ENCODE data around the gene MFAP4.

Gene MFAP4

DNA sequence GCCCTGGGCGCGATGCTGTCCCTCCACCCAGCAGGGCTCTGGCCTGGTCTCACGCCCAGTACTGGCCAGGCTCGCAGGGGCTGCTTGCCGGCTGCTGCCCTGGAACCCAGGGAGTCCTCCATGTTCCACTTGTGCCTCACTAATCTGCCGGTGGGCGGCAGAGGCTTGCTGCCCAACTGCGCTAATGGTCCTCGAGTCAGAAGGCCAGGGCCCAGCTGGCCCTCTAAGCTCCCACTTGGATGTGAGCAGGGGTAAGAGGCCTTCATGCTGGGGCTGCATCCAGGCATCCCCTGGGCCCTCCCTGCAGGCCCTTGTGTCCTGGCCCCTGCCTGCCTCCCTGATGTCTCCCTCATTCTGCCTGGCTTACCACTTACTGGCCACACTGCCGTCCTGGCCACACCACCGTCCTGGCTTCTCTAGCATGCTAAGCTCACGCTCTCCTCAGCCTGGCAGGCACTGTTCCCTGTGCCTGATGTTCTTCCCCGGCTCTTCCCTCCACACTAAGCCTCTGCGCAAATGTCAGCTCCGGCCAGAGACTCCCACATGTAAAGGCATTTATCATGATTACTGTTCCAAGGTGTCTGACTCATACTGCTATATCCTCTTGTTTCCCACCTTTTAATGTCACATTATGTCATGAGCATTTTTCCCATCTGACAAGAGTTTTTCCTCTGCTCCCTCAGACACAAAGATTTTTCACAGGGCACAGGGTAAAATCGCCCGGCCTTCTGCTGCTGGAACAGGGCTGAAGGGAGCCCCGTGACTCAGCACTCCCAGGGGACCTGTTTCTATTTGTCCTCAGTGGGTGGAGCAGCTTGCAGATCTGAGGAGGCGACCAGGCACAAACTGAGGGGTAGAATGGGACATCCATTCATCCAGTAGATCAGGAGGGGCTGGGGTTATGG, 40.4 kb downstream of the MFAP4 start:
- Mint-ChIP-seq H3K27ac (no peak overlapping the region), H3K36me3 (ENCODE audit: low read depth) (no peaks in the 10 kb centered on the region), H3K9me3 (no peaks in the 10 kb centered on the region), H3K4me3 (no peak overlapping the region), H3K4me1 (peaks cover 4% of the 10 kb centered on the region), H3K27me3 (peaks cover 8% of the 10 kb centered on the region)
- ATAC-seq (no peak), DNase-seq (no peak)

DNA sequence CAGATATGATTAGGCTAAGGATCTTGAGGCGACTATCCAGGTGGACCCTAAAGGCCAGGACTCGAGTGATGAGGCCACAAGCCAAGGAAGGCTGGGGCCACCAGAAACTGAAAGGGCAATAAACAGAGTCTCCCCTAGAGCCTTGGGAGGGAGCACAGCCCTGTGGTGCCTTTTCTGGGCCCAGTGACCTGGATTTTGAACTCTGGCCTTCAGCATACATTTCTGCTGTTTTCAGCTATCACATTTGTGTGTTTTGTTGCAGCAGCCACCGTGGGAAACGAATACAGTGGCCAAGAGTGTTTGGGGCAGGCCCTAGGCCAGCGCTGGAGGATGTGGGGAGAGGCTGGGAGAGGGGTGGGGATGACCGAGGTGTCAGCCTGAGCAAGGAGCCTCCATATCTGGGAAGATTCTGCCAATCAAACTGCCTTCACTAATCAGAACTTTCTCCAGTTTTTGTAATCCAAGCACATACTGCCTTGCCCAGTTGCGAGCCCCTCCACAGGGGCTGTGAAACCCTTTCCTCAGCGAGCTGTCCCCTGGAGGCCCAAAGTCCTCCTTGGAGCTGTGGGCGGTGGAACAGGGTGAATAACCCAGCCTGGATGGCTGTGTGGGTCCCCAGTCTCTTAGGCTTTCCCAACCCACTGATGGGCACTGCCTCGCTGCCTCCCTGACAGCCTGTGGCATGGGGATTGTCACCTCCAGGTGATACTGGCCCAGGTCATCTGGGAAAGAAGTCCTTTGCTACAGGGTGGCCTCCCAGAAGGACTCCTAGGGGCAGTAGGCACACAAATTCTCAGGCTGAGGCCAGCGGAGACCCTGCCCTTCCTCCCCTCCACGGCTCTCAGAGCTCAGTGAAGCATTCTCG, 41.3 kb downstream of the MFAP4 start:
- Mint-ChIP-seq H3K27me3 (peaks cover 12% of the 10 kb centered on the region), H3K4me3 (no peak overlapping the region)

DNA sequence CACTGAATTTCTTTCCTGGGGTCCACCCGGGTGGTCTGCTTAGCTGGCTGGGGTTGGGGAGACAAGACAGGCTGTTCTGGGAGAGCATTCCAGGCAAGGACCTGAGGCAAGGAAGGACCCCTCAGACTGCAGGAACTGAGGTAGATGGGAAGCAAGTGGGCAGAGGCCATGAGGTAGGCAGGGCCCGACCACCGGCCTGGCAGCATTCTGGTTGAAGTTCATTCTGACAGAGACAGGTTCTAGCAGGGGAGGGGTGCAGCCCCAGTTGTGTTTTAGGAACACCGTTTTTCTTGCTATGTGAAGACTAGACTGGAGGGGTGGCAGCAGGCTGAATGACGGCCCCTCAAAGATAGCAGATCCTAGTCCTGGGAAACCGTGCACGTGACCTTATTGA, 41.9 kb downstream of the MFAP4 start:
- ATAC-seq = no peak
- Mint-ChIP-seq H3K4me1 (peaks cover 9% of the 10 kb centered on the region), H3K36me3 (ENCODE audit: low read depth) (no peaks in the 10 kb centered on the region), H3K27me3 (peaks cover 13% of the 10 kb centered on the region), H3K9me3 (no peaks in the 10 kb centered on the region), H3K4me3 (no peak overlapping the region), H3K27ac (no peak overlapping the region)
- no peak for DNase-seq

More for the DNA sequence above, 41.3 kb downstream of the MFAP4 start:
- Mint-ChIP-seq H3K27ac (no peak overlapping the region), H3K4me1 (peaks cover 9% of the 10 kb centered on the region), H3K9me3 (no peaks in the 10 kb centered on the region), H3K36me3 (ENCODE audit: low read depth) (no peaks in the 10 kb centered on the region)
- no peak for ATAC-seq
- DNase-seq = no peak

DNA sequence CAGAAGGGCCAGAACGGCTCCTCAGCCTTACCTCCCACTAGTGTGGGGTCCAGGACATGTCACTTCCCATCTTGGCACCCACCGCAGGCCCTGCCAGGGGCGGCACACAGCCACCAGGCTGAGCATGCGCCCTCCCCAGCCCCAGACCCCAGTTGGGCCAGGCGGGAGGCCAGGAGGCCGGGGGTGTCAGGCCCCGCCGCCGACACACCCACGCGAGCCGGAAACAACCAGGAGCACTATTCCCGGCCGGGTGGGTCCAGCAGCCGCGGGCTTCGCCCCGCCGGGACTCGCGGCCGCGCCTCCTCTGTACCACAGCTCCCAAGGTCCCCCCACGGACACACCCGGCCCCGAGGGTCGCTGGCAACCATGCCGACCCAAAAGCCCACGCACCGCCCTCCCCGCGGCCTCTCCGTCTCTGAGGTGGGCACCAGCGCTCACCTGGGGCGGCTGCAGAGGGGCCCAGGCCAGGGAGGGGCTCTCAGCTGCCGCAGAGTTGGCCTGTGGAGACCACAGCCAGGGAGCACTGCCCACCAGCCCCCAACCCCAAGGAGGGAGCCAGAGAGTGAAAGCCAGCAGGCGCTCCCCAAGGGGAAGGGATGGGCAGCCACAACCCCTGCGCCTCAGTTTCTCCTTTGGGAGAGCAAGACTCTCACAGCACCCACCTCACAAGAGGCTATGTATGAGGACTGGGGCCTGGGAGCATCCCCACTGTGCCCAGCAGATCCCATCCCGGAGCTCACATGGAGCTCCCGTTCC, 42.5 kb downstream of the MFAP4 start:
- Mint-ChIP-seq H3K27me3 (peaks cover 15% of the 10 kb centered on the region), H3K4me1 (peaks cover 9% of the 10 kb centered on the region), H3K9me3 (no peaks in the 10 kb centered on the region), H3K4me3 (no peak overlapping the region), H3K36me3 (ENCODE audit: low read depth) (no peaks in the 10 kb centered on the region), H3K27ac (no peak overlapping the region)
- ATAC-seq (no peak), DNase-seq (no peak)

DNA sequence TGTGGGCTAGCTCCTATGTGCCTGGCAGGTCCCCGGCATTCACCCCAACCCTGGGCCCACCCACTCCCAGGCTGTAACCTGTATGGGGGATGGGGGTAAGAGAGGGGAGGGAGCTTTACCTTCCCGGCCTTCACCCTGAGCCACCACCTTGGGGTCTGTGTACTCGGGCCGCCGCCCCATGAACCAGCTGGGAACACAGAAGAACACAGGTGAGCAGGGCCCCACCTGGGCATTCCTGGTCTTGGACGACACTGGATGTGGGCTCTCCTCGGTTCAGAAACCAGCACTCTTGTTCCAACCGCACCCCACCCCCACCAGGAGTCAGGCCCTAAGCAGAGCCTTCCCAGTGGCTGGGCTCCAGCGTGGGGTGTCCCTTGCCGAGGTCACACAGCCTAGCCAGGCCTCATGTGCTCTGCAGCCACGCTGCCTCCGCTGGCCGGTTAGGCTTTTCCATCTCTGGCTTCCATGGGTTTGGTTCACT, 43.3 kb downstream of the MFAP4 start:
- peaks cover 9% of the 10 kb centered on the region for H3K4me1 Mint-ChIP-seq
- DNase-seq = no peak
- H3K27me3 Mint-ChIP-seq = peaks cover 15% of the 10 kb centered on the region
- H3K27ac Mint-ChIP-seq = no peak overlapping the region
- no peaks in the 10 kb centered on the region for H3K9me3 Mint-ChIP-seq
- no peaks in the 10 kb centered on the region for H3K36me3 Mint-ChIP-seq (ENCODE audit: low read depth)
- no peak overlapping the region for H3K4me3 Mint-ChIP-seq
- no peak for ATAC-seq

DNA sequence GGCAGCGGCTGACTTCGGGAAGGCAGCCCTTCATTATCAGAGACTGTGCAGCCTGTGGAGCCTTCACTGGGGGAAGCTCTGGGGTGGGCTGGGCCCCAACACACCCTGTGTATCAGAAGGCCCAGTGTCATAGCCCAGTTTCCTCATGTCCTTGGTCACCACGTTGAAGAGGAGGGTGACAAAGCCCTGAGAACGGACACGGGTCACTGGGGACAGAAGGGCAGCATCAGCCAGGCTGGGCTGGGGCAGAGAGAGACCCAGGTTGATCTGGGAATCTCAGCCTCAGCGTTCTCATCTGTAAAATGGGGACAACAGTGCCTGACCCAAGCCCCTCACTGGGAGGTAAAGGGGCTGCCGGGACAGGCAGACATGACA, 43.7 kb downstream of the MFAP4 start:
- peaks cover 15% of the 10 kb centered on the region for H3K27me3 Mint-ChIP-seq
- DNase-seq (no peak), ATAC-seq (no peak)

DNA sequence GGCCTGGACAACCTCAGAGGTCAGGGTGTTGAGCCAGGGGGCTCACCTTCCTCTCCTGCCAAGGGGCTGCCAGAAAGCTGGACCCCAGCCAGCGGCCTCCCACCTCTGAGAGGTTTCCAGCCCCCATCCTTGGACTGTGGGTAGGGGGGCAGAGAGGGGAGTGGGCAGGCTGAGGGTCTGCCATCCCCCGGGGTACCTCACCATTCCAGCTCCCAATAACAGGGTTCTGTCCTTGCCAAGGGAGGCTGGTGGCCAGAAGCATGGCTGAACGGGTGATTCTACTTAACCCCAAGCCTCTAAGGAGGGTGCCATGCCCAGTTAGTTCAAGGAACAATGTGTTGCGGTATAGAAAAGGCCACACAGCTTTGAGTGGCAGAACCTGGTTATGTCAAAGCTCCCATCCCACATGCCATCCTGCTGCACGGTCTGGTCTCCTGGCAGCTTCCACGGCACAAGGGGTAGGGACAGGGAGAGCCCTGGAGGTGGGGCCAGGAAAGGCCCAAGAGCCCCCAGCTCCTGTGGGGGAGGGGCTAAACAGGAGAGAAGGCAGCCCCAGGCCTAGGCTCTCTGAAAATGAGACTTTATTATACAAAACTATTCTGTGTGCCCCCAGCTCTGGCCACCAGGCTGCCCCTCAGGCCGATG, 44.3 kb downstream of the MFAP4 start:
- no peaks in the 10 kb centered on the region for H3K9me3 Mint-ChIP-seq
- H3K4me3 Mint-ChIP-seq = no peak overlapping the region
- ATAC-seq (no peak), DNase-seq (no peak)
- H3K36me3 Mint-ChIP-seq (ENCODE audit: low read depth) = no peaks in the 10 kb centered on the region
- peaks cover 9% of the 10 kb centered on the region for H3K4me1 Mint-ChIP-seq
- peaks cover 15% of the 10 kb centered on the region for H3K27me3 Mint-ChIP-seq
- no peak overlapping the region for H3K27ac Mint-ChIP-seq

More for the DNA sequence above, 43.7 kb downstream of the MFAP4 start:
- H3K4me3 Mint-ChIP-seq = no peak overlapping the region
- no peaks in the 10 kb centered on the region for H3K9me3 Mint-ChIP-seq
- H3K36me3 Mint-ChIP-seq (ENCODE audit: low read depth) = no peaks in the 10 kb centered on the region
- no peak overlapping the region for H3K27ac Mint-ChIP-seq
- peaks cover 9% of the 10 kb centered on the region for H3K4me1 Mint-ChIP-seq

DNA sequence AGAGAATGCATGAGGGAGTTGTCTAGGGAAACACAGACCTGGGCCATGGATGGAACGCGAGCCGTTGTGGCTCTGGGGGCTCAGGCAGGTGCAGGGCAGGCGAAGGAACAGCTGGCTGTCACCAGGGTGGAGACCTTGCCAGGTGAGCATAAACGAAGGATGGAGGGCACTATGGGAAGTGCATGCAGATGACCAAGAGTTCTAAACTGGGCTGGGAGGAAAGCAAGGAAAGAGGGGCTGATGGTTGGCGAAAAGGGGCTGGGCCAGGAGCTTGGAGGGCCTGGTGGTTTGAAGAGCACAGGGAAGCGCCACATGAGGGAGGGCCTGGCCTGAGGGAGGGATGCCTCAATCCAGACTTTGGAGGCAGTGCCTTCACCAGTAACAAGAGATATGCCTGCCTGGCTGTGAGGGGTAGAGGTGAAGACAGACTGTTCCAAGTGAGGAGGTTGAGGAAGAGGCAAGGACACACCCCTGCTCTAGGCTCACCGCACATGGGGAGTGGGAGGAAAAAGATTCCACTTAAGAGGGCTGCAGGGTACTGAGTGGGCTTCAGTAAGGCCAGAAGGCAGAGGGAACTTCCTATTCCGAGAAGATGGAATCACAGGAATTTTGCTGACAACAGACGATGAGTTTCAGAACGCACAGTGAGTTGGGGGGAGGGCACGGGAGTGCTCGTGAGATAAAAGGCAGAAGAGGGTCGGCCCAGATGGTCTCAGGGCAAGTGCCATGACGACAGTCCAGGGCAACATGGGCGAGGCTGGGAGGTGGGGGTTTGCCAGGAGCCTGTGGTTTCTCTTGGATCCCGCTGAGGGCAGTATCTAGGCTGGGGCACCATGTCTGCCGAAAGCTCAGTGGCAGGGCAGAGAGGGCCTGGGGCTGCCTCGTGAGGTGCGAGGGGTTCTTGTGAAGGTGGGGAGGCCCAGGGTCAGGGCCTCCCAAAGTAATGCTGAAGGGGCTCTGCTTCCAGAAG, 45.1 kb downstream of the MFAP4 start:
- ATAC-seq (no peak), DNase-seq (no peak)
- Mint-ChIP-seq H3K27me3 (peaks cover 21% of the 10 kb centered on the region), H3K27ac (no peak overlapping the region), H3K36me3 (ENCODE audit: low read depth) (no peaks in the 10 kb centered on the region), H3K4me1 (peaks cover 8% of the 10 kb centered on the region), H3K4me3 (no peak overlapping the region), H3K9me3 (no peaks in the 10 kb centered on the region)

DNA sequence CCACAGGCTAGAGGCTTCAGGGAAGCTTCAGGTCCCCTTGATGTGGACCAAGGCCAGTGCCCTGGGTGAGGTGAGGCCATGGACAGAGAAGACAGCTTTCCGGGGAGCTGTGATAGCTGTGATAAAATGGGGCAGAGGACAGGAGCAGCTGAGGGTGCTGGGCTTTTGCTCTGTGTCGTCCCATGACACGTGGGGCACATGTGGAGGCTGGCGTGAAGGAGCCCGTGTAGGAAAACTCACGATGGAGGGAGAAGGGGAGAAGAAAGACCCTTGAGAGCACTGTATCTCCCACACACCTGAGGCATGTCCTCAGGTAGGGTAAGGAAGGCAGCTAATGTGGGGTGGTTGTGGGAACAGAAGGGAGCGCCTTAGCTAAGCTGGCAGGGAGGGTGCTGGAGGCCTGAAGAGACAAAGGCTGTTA, 45.8 kb downstream of the MFAP4 start:
- Mint-ChIP-seq H3K4me1 (peaks cover 5% of the 10 kb centered on the region), H3K36me3 (ENCODE audit: low read depth) (no peaks in the 10 kb centered on the region), H3K27me3 (peaks cover 21% of the 10 kb centered on the region), H3K9me3 (no peaks in the 10 kb centered on the region), H3K4me3 (no peak overlapping the region), H3K27ac (no peak overlapping the region)
- no peak for ATAC-seq
- no peak for DNase-seq

DNA sequence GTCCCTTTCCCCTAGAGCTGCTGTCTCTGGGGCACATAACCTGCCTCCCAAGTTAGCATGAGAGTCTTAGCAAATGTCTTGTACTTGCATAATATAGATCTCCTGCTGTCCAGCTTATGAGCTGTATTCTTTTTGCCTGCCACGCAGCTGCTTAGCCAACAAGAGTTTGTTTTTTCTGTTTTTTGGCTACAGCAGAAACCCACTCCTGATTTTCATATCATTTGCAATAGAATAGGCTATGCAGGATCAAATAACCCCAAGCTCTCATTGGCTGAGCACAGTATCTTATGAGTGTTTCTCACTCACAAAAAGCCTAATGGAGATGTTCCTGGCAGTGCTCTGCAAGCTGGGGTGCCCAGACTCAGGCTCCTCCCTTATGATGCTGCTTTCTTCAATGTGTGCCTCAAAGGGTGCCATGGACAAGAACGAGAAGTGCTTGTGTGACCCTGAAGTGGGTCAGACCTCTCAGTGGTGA, 47.6 kb downstream of the MFAP4 start:
- ATAC-seq (no peak), DNase-seq (no peak)
- Mint-ChIP-seq H3K27ac (no peak overlapping the region), H3K9me3 (no peaks in the 10 kb centered on the region), H3K36me3 (ENCODE audit: low read depth) (no peaks in the 10 kb centered on the region), H3K4me1 (peaks cover 5% of the 10 kb centered on the region), H3K4me3 (no peak overlapping the region), H3K27me3 (peaks cover 26% of the 10 kb centered on the region)

DNA sequence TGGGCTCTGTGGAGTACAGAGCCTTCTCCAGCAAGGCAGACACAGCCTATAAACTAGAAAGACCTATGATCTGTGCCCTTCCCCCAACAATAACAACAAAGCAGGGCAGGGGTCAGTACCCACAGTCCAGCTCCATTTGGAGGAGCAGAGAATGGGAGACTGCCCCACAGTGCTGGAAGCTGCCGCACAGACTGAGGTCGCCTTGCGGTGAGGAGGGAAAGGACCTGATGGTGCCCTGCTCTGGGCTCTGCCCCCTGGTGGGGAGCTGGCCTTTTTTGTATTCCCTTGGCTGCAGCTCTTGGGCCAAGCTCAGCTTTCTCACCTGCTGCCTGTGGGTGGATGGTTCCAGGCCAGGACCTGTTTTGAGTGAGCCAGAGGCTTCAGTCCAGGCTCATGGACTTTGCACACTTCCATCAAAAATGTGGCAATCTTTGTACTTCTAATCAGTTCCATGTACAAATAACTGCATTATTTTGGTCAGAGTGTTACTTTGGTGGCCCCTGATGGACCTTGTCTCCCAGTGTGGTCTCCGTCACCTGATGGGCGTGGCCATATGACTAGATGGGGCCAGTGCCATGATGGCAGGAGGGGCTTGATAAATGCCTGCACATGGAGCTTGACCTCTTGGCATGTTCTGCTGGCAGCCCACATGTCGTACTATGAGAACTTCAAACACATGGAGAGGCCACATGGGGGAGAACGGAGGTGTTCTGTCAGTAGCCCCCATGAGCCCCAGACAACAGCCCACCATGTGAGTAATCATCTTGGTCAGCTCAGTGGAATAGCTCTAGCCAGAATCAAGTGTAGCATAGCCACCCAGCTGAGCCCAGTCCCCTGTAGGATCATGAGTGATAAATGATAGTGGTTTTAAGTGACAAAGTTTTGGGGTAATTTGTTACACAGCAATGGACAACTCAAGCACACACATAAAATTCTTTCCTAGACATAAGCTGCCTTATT, 48.7 kb downstream of the MFAP4 start:
- no peak overlapping the region for H3K27ac Mint-ChIP-seq
- H3K36me3 Mint-ChIP-seq (ENCODE audit: low read depth) = no peaks in the 10 kb centered on the region
- peaks cover 5% of the 10 kb centered on the region for H3K4me1 Mint-ChIP-seq
- H3K27me3 Mint-ChIP-seq = peaks cover 26% of the 10 kb centered on the region
- ATAC-seq (peak; percentile 72), DNase-seq (peak; percentile 67)
- H3K9me3 Mint-ChIP-seq = no peaks in the 10 kb centered on the region
- H3K4me3 Mint-ChIP-seq = no peak overlapping the region

DNA sequence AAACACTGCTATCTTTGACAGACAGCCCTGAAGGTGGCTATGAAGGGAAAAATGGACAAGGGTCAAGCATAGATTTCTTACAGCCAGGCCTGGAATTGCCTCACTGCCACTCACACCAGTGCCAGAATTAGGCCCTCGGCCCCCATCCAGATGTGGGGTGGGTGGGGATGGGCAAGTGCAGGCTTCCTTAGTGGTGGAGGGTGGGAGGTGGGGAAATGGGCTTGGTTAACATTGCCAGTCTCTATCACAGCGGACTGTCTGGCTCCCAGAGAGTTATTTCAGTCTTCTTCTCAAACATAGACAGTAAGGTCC, 49.3 kb downstream of the MFAP4 start:
- ATAC-seq (no peak), DNase-seq (no peak)
- Mint-ChIP-seq H3K9me3 (no peaks in the 10 kb centered on the region), H3K4me1 (peaks cover 7% of the 10 kb centered on the region), H3K27ac (no peak overlapping the region), H3K4me3 (no peak overlapping the region), H3K36me3 (ENCODE audit: low read depth) (no peaks in the 10 kb centered on the region), H3K27me3 (peaks cover 26% of the 10 kb centered on the region)

All from activated naive CD8-positive, alpha-beta T cell treated with anti-CD3 and anti-CD28 coated beads, Interleukin-2, amount 50 U/mL, for 24 hours (primary cell).